HEK293T (cell line): ENCODE data around the gene VPS37B.

Experiments
- CTCF ChIA-PET: fragments of 350-600 bp; formaldehyde crosslinking; extraction: SDS; loops from one replicate; lab custom pipeline; 2021; ENCODE audit warnings: antibody characterized with exemption, inconsistent platforms; lab: Yijun Ruan, JAX
- POLR2A ChIA-PET: fragments of 350-600 bp; formaldehyde crosslinking; extraction: SDS; loops from one replicate; lab custom pipeline; 2020; ENCODE audit warnings: antibody characterized with exemption, inconsistent platforms; lab: Yijun Ruan, JAX
- DNase-seq: peaks from one replicate; pipeline ENCODE4 v3.0.0; 2012; ENCODE audit warnings: mixed read lengths; ENCODE audit errors: extremely low spot score
- ARNT ChIP-seq: fragments of 450-650 bp; IDR thresholded peaks from 2 replicates; pipeline ENCODE4 v1.6.1; 2017; ENCODE audit warnings: mild to moderate bottlenecking
- BHLHE40 ChIP-seq: fragments of 450-650 bp; IDR thresholded peaks from 2 replicates; pipeline ENCODE4 v1.6.1; 2016; ENCODE audit warnings: mild to moderate bottlenecking, moderate library complexity, borderline replicate concordance
- CTBP1 ChIP-seq: fragments of 450-650 bp; IDR thresholded peaks from 2 replicates; pipeline ENCODE4 v1.6.1; 2016; ENCODE audit warnings: borderline replicate concordance
- ELF4 ChIP-seq: fragments of 450-650 bp; IDR thresholded peaks from 2 replicates; pipeline ENCODE4 v1.6.1; 2017; ENCODE audit warnings: antibody characterized with exemption
- FOXA1 ChIP-seq: fragments of 450-650 bp; IDR thresholded peaks from 2 replicates; pipeline ENCODE4 v1.6.1; 2016; ENCODE audit warnings: mild to moderate bottlenecking
- FOXK2 ChIP-seq: fragments of 450-650 bp; IDR thresholded peaks from 2 replicates; pipeline ENCODE4 v1.6.1; 2016; ENCODE audit warnings: mild to moderate bottlenecking
- FOXM1 ChIP-seq: fragments of 450-650 bp; IDR thresholded peaks from 2 replicates; pipeline ENCODE4 v1.6.1; 2017; ENCODE audit warnings: mild to moderate bottlenecking, borderline replicate concordance
- HDGF ChIP-seq: fragments of 450-650 bp; IDR thresholded peaks from 2 replicates; pipeline ENCODE4 v1.6.1; 2017; ENCODE audit warnings: antibody characterized with exemption, borderline replicate concordance
- L3MBTL2 ChIP-seq: fragments of 450-650 bp; conservative IDR thresholded peaks from 2 replicates; pipeline ENCODE4 v1.6.1; 2016; ENCODE audit warnings: mild to moderate bottlenecking
- LEF1 ChIP-seq: fragments of 450-650 bp; IDR thresholded peaks from 2 replicates; pipeline ENCODE4 v1.6.1; 2017; ENCODE audit warnings: mild to moderate bottlenecking, borderline replicate concordance
- NFRKB ChIP-seq: fragments of 450-650 bp; IDR thresholded peaks from 2 replicates; pipeline ENCODE4 v1.6.1; 2016; ENCODE audit warnings: mild to moderate bottlenecking, moderate library complexity
- SP1 ChIP-seq: fragments of 450-650 bp; IDR thresholded peaks from 2 replicates; pipeline ENCODE4 v1.6.1; 2017
- SUZ12 ChIP-seq: fragments of 450-650 bp; IDR thresholded peaks from 2 replicates; pipeline ENCODE4 v1.6.1; 2016; ENCODE audit warnings: mild to moderate bottlenecking
- TARDBP ChIP-seq: fragments of 450-650 bp; IDR thresholded peaks from 2 replicates; pipeline ENCODE4 v1.6.1; 2016
- ZNF384 ChIP-seq: fragments of 450-650 bp; IDR thresholded peaks from 2 replicates; pipeline ENCODE4 v1.6.1; 2016
- TF ChIP-seq, protein P1 (sequence below): fragments of 450-650 bp; IDR thresholded peaks from 2 replicates; pipeline ENCODE4 v1.6.1; 2016

The VPS37B gene

DNA sequence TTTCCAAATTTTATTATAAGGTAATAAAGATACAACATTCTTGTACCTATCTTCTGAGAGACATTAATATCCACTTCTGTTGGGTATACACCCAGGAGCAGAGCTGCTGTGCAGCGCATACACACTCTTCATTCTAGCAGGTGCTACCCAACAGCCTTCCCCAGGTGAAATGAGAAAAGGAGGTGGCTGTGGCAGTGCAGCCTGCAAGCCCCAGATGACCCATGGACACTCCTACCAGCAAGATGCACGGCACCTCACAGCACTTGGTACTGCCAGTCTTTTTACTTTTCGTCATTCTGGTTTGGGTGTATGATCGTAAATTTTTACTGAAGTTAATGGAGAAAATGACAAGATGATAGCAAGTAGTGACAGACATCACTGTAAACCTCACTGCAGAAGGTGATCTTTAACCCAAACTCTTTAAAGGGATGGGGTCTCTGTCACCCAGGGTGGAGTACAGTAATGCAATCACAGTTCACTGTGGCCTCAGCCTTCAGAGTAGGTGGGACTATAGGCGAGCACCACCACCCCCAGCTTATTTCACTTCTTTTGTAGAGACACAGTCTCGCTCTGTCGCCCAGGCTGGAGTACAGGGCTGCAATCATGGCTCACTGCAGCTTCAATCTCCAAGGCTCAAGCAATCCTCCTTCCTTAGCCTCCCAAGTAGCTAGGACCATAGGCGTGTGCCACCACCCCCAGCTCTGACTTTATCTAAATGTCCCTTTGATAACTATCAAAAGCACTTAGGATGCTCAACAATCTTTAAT lies 26.5 kb downstream of the VPS37B start:
- ChIA-PET POLR2A (no interaction called here), CTCF (no interaction called here)
- TF ChIP-seq L3MBTL2 (no peak), ZNF384 (no peak), SP1 (no peak), TARDBP (no peak), FOXK2 (no peak), SUZ12 (no peak), FOXA1 (no peak), BHLHE40 (no peak), NFRKB (no peak), CTBP1 (no peak), FOXM1 (no peak), HDGF (no peak), LEF1 (no peak), ARNT (no peak)

DNA sequence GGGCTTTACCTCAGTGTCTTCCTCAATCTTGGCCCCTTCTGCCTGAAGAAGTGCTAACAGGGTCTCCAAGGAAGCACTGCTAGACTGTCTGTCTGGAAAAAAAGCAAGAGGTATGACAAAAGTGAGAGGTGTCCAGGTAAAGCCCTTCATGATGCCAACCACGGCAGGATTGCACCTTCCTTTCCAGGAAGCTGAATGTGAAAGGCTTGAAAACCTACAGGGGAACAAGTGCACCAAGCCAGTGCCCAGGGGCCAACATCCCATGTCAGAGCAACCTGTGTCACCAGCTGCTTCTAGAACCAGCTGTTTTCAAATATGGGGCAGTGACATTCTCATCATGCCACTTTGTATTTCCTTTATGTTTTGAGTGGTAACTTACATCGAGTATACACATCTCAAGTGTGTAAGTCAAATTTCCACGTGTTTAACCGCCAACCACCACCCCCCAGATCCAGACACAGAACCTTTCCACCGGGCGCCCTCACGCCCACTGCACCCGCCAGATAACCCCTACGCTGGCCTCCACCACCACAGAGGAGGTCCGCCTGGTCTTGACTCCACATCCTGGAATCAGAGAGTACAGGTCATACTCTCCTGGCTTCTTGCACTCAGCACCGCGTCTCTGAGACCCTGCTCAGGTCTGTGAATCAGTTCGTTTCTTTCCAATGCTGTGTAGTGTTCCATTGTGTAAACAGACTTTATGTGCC lies 27.3 kb downstream of the VPS37B start:
- ChIA-PET CTCF (interaction anchor here (0.5 kb wide), 1 partner anchor 574 kb away, joined by 3 read pairs; no protein-coding TSS in a partner anchor), POLR2A (no interaction called here)
- DNase-seq = no peak
- TF ChIP-seq SUZ12 (no peak), ELF4 (no peak), ZNF384 (no peak), L3MBTL2 (no peak), ARNT (no peak), FOXM1 (no peak), SP1 (no peak), HDGF (no peak), FOXK2 (no peak), FOXA1 (no peak), BHLHE40 (no peak), LEF1 (no peak), NFRKB (no peak), CTBP1 (no peak), TARDBP (no peak)
- TF ChIP-seq, protein P1, sequence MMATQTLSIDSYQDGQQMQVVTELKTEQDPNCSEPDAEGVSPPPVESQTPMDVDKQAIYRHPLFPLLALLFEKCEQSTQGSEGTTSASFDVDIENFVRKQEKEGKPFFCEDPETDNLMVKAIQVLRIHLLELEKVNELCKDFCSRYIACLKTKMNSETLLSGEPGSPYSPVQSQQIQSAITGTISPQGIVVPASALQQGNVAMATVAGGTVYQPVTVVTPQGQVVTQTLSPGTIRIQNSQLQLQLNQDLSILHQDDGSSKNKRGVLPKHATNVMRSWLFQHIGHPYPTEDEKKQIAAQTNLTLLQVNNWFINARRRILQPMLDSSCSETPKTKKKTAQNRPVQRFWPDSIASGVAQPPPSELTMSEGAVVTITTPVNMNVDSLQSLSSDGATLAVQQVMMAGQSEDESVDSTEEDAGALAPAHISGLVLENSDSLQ = no peak

More for the DNA sequence above, 26.5 kb downstream of the VPS37B start:
- no peak for DNase-seq

GRCh38 chr12:122867691-122868461 lies 28.0 kb downstream of the VPS37B start:
- POLR2A ChIA-PET = no interaction called here

DNA sequence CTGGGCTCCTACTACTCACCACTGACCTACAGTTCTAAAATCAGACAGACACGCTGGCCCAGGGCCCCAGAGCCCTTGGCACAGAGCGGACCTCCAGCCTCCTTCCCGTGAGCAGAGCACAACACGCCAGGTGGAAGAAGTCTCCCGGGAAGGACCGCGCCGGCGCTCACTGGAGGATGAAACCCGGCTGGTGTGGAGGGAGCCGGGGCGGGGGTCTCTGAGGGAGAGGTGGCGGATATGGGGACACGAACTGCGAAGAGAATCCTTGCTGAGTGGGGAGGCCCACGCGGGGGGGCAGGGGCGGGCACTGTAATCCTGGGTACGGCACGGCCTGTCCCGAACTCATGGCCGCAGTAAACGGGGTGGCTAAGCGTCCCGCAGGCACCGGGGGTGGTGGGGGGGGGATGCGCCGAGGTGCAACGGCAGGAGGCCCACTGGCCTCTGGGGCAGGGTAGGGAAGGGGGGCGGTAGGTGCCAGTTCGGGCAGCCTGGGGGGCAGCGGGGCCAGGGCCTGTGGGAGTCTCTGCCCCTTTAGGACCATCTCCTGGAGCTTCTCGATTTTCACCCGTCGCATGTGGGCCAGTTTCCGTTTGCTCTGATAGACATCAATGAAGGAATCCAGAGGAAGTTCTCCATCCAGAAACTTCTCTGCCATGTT lies 28.8 kb downstream of the VPS37B start:
- CTCF ChIA-PET = no interaction called here
- no peak for DNase-seq
- TF ChIP-seq ELF4 = no peak
- no peak for TF ChIP-seq SP1
- TF ChIP-seq, protein P1 = no peak
- no peak for TF ChIP-seq NFRKB
- TF ChIP-seq BHLHE40 = no peak
- no peak for TF ChIP-seq FOXA1
- POLR2A ChIA-PET = no interaction called here

More at GRCh38 chr12:122867691-122868461, 28.0 kb downstream of the VPS37B start:
- CTCF ChIA-PET = interaction anchor here (0.5 kb wide), 1 partner anchor 575 kb away, joined by 3 read pairs; no protein-coding TSS in a partner anchor
- DNase-seq = peak; percentile 31
- TF ChIP-seq, protein P1 = no peak
- TF ChIP-seq ZNF384 (no peak), FOXM1 (no peak)

DNA sequence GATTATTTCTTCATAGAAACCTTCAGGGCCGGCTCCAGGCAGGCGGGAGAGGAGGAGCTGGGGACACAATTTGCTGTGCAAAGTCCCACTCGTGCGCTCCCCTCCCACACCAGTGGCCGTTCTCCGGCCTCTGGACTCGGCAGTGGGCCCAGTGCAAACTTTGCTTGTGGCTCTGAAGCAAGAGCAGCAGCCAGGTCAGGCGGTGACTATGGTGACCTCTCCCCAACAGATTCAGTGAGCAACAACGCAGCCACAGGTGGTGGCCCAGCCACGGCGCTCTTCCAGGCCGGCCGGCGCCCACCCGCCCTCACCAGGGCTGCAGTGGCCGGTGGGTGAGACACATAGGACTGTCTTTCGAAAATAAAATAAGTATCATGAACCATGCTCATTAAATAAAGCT lies 29.5 kb downstream of the VPS37B start:
- no peak for DNase-seq
- ChIA-PET CTCF (no interaction called here), POLR2A (interaction anchor here (1.5 kb wide), 1 partner anchor 366 kb away, joined by 4 read pairs; the partner anchor contains the start of genes MPHOSPH9 and MTRFR)
- TF ChIP-seq ELF4 (no peak), ZNF384 (no peak), HDGF (no peak), NFRKB (no peak), FOXM1 (no peak), SP1 (no peak), SUZ12 (no peak), L3MBTL2 (no peak), ARNT (no peak), FOXA1 (no peak), FOXK2 (no peak), LEF1 (no peak)
- TF ChIP-seq, protein P1 = no peak
